Fibroblast of pulmonary artery (primary cell): ENCODE results near the gene SEMA4G.
A peak's percentile ranks its signal among the peaks of the same experiment; 100 is the strongest.

Experiments
- DNase-seq: peaks from one replicate; pipeline ENCODE4 v3.0.0-alpha.2; 2010; ENCODE audit warnings: low read depth
- H3K4me3 ChIP-seq: replicated peaks from 2 replicates; pipeline ENCODE4 v1.5.1; 2011; ENCODE audit warnings: low read depth, mild to moderate bottlenecking, control low read depth, low read length, moderate library complexity
- CTCF ChIP-seq: IDR thresholded peaks from 2 replicates; pipeline ENCODE4 v1.5.1; 2011; ENCODE audit warnings: mild to moderate bottlenecking, control low read depth, low read length, inconsistent platforms; ENCODE audit errors: missing control alignments

The SEMA4G gene

GRCh38 chr10:100987685-100988049 lies 18.4 kb downstream of the SEMA4G start:
- no peak for DNase-seq
- H3K4me3 ChIP-seq: peak overlapping the region; percentile 98
- TF ChIP-seq CTCF: no peak

GRCh38 chr10:100988166-100988565 lies 18.9 kb downstream of the SEMA4G start:
- DNase-seq: no peak
- peak overlapping the region; percentile 98 for H3K4me3 ChIP-seq
- no peak for TF ChIP-seq CTCF

- no peak for TF ChIP-seq CTCF
- H3K4me3 ChIP-seq: no peak overlapping the region
Measured at GRCh38 chr10:100989088-100989487, 19.8 kb downstream of the SEMA4G start.

GRCh38 chr10:100993986-100994708 lies 24.8 kb downstream of the SEMA4G start:
- H3K4me3 ChIP-seq: no peak overlapping the region
- DNase-seq: peak; percentile 61
- peak; percentile 73 for TF ChIP-seq CTCF

More at GRCh38 chr10:100989088-100989487, 19.8 kb downstream of the SEMA4G start:
- no peak for DNase-seq

- no peak for DNase-seq
- H3K4me3 ChIP-seq: no peak overlapping the region
- no peak for TF ChIP-seq CTCF
Measured at GRCh38 chr10:100995181-100995580, 25.9 kb downstream of the SEMA4G start.

- no peak for DNase-seq
Measured at GRCh38 chr10:100996678-100997359, 27.5 kb downstream of the SEMA4G start.

More at GRCh38 chr10:100996678-100997359, 27.5 kb downstream of the SEMA4G start:
- peak overlapping the region; percentile 89 for H3K4me3 ChIP-seq
- no peak for TF ChIP-seq CTCF
